Mesendoderm (in vitro differentiated cells): Measurements from ENCODE around the gene TF.

Experiments used
- DNase-seq: peaks from one replicate; pipeline ENCODE4 v3.0.0; 2013
- H2AK5ac ChIP-seq: 2 replicates; pipeline ENCODE4 v1.6.1; 2013; ENCODE audit warnings: low read length, inconsistent platforms
- H2BK120ac ChIP-seq: 2 replicates; pipeline ENCODE4 v1.6.1; 2013; ENCODE audit warnings: low read depth, mild to moderate bottlenecking, low read length, moderate library complexity, mixed read lengths
- H2BK15ac ChIP-seq: replicated peaks from 2 replicates; pipeline ENCODE4 v1.6.1; 2013; ENCODE audit warnings: low read depth, mild to moderate bottlenecking, moderate library complexity
- H2BK5ac ChIP-seq: 2 replicates; pipeline ENCODE4 v1.6.1; 2013; ENCODE audit warnings: low read length, inconsistent platforms
- H3K18ac ChIP-seq: 2 replicates; pipeline ENCODE4 v1.6.1; 2013; ENCODE audit warnings: mild to moderate bottlenecking, low read length, mixed read lengths
- H3K23ac ChIP-seq: one replicate; pipeline ENCODE4 v1.6.1; 2013; ENCODE audit warnings: low read length
- H3K27ac ChIP-seq: 2 replicates; pipeline ENCODE4 v1.5.1; 2013; ENCODE audit warnings: low read depth, mild to moderate bottlenecking, inconsistent platforms, low read length, moderate library complexity
- H3K27me3 ChIP-seq: 2 replicates; pipeline ENCODE4 v1.6.1; 2013; ENCODE audit warnings: low read length, control low read depth, mild to moderate bottlenecking, inconsistent platforms; ENCODE audit not compliant: insufficient read depth, poor library complexity
- H3K36me3 ChIP-seq: 2 replicates; pipeline ENCODE4 v1.6.1; 2013; ENCODE audit warnings: low read length, inconsistent platforms; ENCODE audit not compliant: control insufficient read depth, insufficient read depth
- H3K4ac ChIP-seq: one replicate; pipeline ENCODE4 v1.6.1; 2013; ENCODE audit warnings: low read depth, mild to moderate bottlenecking, low read length, moderate library complexity
- H3K4me1 ChIP-seq: 2 replicates; pipeline ENCODE4 v1.6.1; 2013; ENCODE audit warnings: low read depth, low read length, inconsistent platforms; ENCODE audit not compliant: control insufficient read depth
- H3K4me2 ChIP-seq: 2 replicates; pipeline ENCODE4 v1.6.1; 2013; ENCODE audit warnings: low read length
- H3K4me3 ChIP-seq: 2 replicates; pipeline ENCODE4 v1.5.1; 2013; ENCODE audit warnings: mild to moderate bottlenecking, low read length
- H3K56ac ChIP-seq: one replicate; pipeline ENCODE4 v1.6.1; 2013; ENCODE audit warnings: low read length
- H3K79me1 ChIP-seq: 2 replicates; pipeline ENCODE4 v1.6.1; 2013; ENCODE audit warnings: low read length, inconsistent platforms
- H3K79me2 ChIP-seq: 2 replicates; pipeline ENCODE4 v1.6.1; 2013; ENCODE audit warnings: mild to moderate bottlenecking, low read length; ENCODE audit not compliant: control insufficient read depth, insufficient read depth
- H3K9ac ChIP-seq: 2 replicates; pipeline ENCODE4 v1.6.1; 2013; ENCODE audit warnings: low read length, inconsistent platforms
- H4K5ac ChIP-seq: one replicate; pipeline ENCODE4 v1.6.1; 2013; ENCODE audit warnings: low read length
- H4K8ac ChIP-seq: one replicate; pipeline ENCODE4 v1.6.1; 2013; ENCODE audit warnings: low read depth, mild to moderate bottlenecking, control low read depth, low read length, moderate library complexity
- WGBS: extraction: QIAGEN DNeasy Blood & Tissue Kit; methylation state at CpG from one replicate; pipeline ENCODE4 v1.1.7; 2013; ENCODE audit warnings: low lambda C conversion rate, missing lambda C conversion rate; ENCODE audit not compliant: insufficient coverage; ENCODE audit errors: extremely low coverage; 5-methylcytosine and 5-hydroxymethylcytosine counted together

The TF gene

GRCh38 chr3:133753779-133754164, 7.6 kb downstream of the TF start:
- Histone ChIP-seq H3K27ac (no peak overlapping the region), H3K79me1 (no peaks in the 10 kb centered on the region), H3K18ac (no peak overlapping the region), H3K4me3 (no peak overlapping the region), H3K4me1 (no peaks in the 10 kb centered on the region), H2BK15ac (no peak overlapping the region), H4K5ac (no peak overlapping the region), H3K36me3 (no peaks in the 10 kb centered on the region), H3K4me2 (no peak overlapping the region), H4K8ac (no peak overlapping the region), H3K23ac (no peak overlapping the region), H3K56ac (no peak overlapping the region), H3K27me3 (no peaks in the 10 kb centered on the region), H2BK120ac (no peak overlapping the region), H2AK5ac (no peak overlapping the region), H3K4ac (no peak overlapping the region), H2BK5ac (no peak overlapping the region), H3K79me2 (no peaks in the 10 kb centered on the region), H3K9ac (no peak overlapping the region)
- WGBS, result no CpG with 5 or more reads among the region's 1 CpG
- DNase-seq, result no peak

- H3K4ac ChIP-seq, result no peak overlapping the region
- no peak overlapping the region for H4K5ac ChIP-seq
- H3K4me3 ChIP-seq, result no peak overlapping the region
- no peak overlapping the region for H2AK5ac ChIP-seq
- H3K79me1 ChIP-seq, result no peaks in the 10 kb centered on the region
- no peaks in the 10 kb centered on the region for H3K36me3 ChIP-seq
- H2BK120ac ChIP-seq, result no peak overlapping the region
- H3K27me3 ChIP-seq, result no peaks in the 10 kb centered on the region
- H2BK15ac ChIP-seq, result no peak overlapping the region
- DNase-seq, result no peak
- H3K23ac ChIP-seq, result no peak overlapping the region
- no peak overlapping the region for H3K18ac ChIP-seq
- no peak overlapping the region for H3K4me2 ChIP-seq
- H3K9ac ChIP-seq, result no peak overlapping the region
- H3K4me1 ChIP-seq, result no peaks in the 10 kb centered on the region
- WGBS, result no CpG with 5 or more reads among the region's 5 CpGs
- no peaks in the 10 kb centered on the region for H3K79me2 ChIP-seq
- H4K8ac ChIP-seq, result no peak overlapping the region
- H2BK5ac ChIP-seq, result no peak overlapping the region
- no peak overlapping the region for H3K27ac ChIP-seq
- H3K56ac ChIP-seq, result no peak overlapping the region
Observed at GRCh38 chr3:133754455-133754854, 8.3 kb downstream of the TF start.

DNA sequence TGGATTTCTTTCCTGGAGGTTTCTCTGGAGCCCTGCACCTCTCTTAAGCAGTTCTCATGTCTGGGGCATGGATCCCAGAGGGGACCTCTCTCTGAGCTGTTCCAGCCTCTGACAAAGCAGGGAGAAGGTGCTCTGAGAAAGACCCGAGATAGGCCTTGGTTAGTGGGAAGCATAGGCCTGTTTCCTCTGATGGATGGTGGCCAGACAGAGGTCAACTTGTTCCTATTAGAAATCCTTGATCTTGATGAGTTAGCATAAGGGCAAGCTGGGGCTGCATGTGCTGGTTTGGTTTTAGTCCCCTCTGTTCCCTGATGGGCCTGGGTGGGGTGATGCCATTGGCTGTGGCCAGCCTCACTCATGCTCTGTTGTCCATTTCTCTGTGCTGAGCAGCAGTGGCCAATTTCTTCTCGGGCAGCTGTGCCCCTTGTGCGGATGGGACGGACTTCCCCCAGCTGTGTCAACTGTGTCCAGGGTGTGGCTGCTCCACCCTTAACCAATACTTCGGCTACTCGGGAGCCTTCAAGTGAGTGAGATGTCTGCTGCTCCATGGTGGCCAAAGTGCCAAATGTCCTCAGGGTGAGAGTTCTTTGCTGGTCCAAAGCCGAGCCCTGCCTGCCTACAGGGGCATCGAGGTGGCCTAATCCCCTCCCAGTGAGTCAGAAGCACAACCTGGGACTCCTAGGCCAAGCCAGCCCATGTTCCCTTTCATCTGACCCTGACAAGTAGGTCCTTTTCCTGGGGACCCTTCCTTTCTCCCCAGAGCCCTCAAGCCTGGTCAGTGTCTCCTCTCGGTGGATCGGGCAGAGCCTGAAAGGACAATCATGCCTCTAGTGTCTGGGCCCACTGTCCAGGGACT, 9.0 kb downstream of the TF start:
- Histone ChIP-seq H3K4me2 (no peak overlapping the region), H4K8ac (no peak overlapping the region), H3K4me1 (no peaks in the 10 kb centered on the region), H2AK5ac (no peak overlapping the region), H3K56ac (no peak overlapping the region), H3K23ac (no peak overlapping the region), H4K5ac (no peak overlapping the region), H2BK5ac (no peak overlapping the region), H3K4me3 (no peak overlapping the region), H3K18ac (no peak overlapping the region), H3K27me3 (no peaks in the 10 kb centered on the region), H3K79me1 (no peaks in the 10 kb centered on the region), H2BK15ac (no peak overlapping the region), H2BK120ac (no peak overlapping the region), H3K79me2 (no peaks in the 10 kb centered on the region), H3K9ac (no peak overlapping the region), H3K4ac (no peak overlapping the region), H3K36me3 (no peaks in the 10 kb centered on the region), H3K27ac (no peak overlapping the region)
- DNase-seq, result no peak
- WGBS, result no CpG with 5 or more reads among the region's 10 CpGs

GRCh38 chr3:133756716-133757694, 10.8 kb downstream of the TF start:
- Histone ChIP-seq H3K4me3 (no peak overlapping the region), H2AK5ac (no peak overlapping the region), H4K8ac (no peak overlapping the region), H2BK120ac (no peak overlapping the region), H3K9ac (no peak overlapping the region), H3K4ac (no peak overlapping the region), H3K23ac (no peak overlapping the region), H3K27me3 (no peaks in the 10 kb centered on the region), H3K18ac (no peak overlapping the region), H2BK15ac (no peak overlapping the region), H3K56ac (no peak overlapping the region), H3K36me3 (no peaks in the 10 kb centered on the region), H3K27ac (no peak overlapping the region), H2BK5ac (no peak overlapping the region), H3K4me2 (no peak overlapping the region), H4K5ac (no peak overlapping the region), H3K4me1 (no peaks in the 10 kb centered on the region), H3K79me2 (no peaks in the 10 kb centered on the region), H3K79me1 (no peaks in the 10 kb centered on the region)
- peak; percentile 11 for DNase-seq
- no CpG with 5 or more reads among the region's 20 CpGs for WGBS

GRCh38 chr3:133757701-133758567, 11.7 kb downstream of the TF start:
- H3K56ac ChIP-seq, result no peak overlapping the region
- no peak overlapping the region for H3K4me3 ChIP-seq
- no peak overlapping the region for H4K5ac ChIP-seq
- H3K27ac ChIP-seq, result no peak overlapping the region
- no peak overlapping the region for H2BK5ac ChIP-seq
- no peak for DNase-seq
- no peak overlapping the region for H3K9ac ChIP-seq
- no peak overlapping the region for H2AK5ac ChIP-seq
- no peak overlapping the region for H3K18ac ChIP-seq
- no peaks in the 10 kb centered on the region for H3K79me1 ChIP-seq
- no peaks in the 10 kb centered on the region for H3K4me1 ChIP-seq
- H2BK120ac ChIP-seq, result no peak overlapping the region
- no peaks in the 10 kb centered on the region for H3K79me2 ChIP-seq
- no peaks in the 10 kb centered on the region for H3K27me3 ChIP-seq
- no CpG with 5 or more reads among the region's 6 CpGs for WGBS
- H3K4ac ChIP-seq, result no peak overlapping the region
- H3K4me2 ChIP-seq, result no peak overlapping the region
- H2BK15ac ChIP-seq, result no peak overlapping the region
- no peak overlapping the region for H4K8ac ChIP-seq
- H3K36me3 ChIP-seq, result no peaks in the 10 kb centered on the region
- no peak overlapping the region for H3K23ac ChIP-seq
